OCI-LY7 (cell line): Measurements from ENCODE around the gene SH3PXD2A. TPM values are rescaled to one million over a fixed set of nuclear protein-coding genes. Genes with fewer than 3 reads are reported as not detected.

Experiments
- BruUV-seq: library from RNA; stranded (reverse); fragments of 400-500 nt; replicated peaks from 2 replicates; lab custom pipeline; 2021; lab: Mats Ljungman, UMichigan
- CTCF ChIA-PET: fragments of 300-600 bp; sonication (Branson Sonifier 250); formaldehyde crosslinking; loops from one replicate; lab custom pipeline; 2022; ENCODE audit warnings: antibody characterized with exemption; ENCODE audit not compliant: unreplicated experiment; lab: Charles Lee
- POLR2A ChIA-PET: fragments of 300-600 bp; sonication (Branson Sonifier 250); formaldehyde crosslinking; loops from one replicate; lab custom pipeline; 2022; ENCODE audit warnings: antibody characterized with exemption; lab: Charles Lee
- DNase-seq: peaks from one replicate; pipeline ENCODE4 v3.0.0-alpha.2; 2015; ENCODE audit warnings: low spot score
- H2AFZ ChIP-seq: fragments of 200-600 bp; sonication (generic), shearing (Covaris generic); 2 replicates; pipeline ENCODE4 v1.6.1; 2014; ENCODE audit warnings: mild to moderate bottlenecking, antibody characterized with exemption, low read length, moderate library complexity
- H3K27ac ChIP-seq: fragments of 200-600 bp; sonication (generic); 2 replicates; pipeline ENCODE4 v1.5.1; 2014; ENCODE audit warnings: mixed run types, low read depth, mild to moderate bottlenecking, moderate library complexity, low read length, inconsistent platforms; ENCODE audit not compliant: poor library complexity, severe bottlenecking
- H3K36me3 ChIP-seq: fragments of 200-600 bp; sonication (generic); 2 replicates; pipeline ENCODE4 v1.6.1; 2014; ENCODE audit warnings: mild to moderate bottlenecking, antibody characterized with exemption, low read length, moderate library complexity, mixed read lengths; ENCODE audit not compliant: insufficient read depth
- H3K4me1 ChIP-seq: fragments of 200-600 bp; sonication (generic); 2 replicates; pipeline ENCODE4 v1.5.1; 2014; ENCODE audit warnings: mild to moderate bottlenecking, low read length; ENCODE audit not compliant: insufficient read depth, poor library complexity, severe bottlenecking
- H3K4me2 ChIP-seq: fragments of 200-600 bp; sonication (generic); 2 replicates; pipeline ENCODE4 v1.6.1; 2014; ENCODE audit warnings: mild to moderate bottlenecking, low read length
- H3K4me3 ChIP-seq: fragments of 200-600 bp; sonication (generic); 2 replicates; pipeline ENCODE4 v1.5.1; 2014; ENCODE audit warnings: mild to moderate bottlenecking, low read depth, low read length; ENCODE audit not compliant: poor library complexity, severe bottlenecking
- H3K79me2 ChIP-seq: fragments of 200-600 bp; sonication (generic); 2 replicates; pipeline ENCODE4 v1.6.1; 2016; ENCODE audit warnings: low read depth, mild to moderate bottlenecking, low read length, moderate library complexity, mixed read lengths; ENCODE audit not compliant: insufficient read depth
- H3K9me2 ChIP-seq: fragments of 200-600 bp; sonication (generic); 2 replicates; pipeline ENCODE4 v1.6.1; 2016; ENCODE audit warnings: mild to moderate bottlenecking, low read length, mixed read lengths; ENCODE audit not compliant: insufficient read depth
- H3K9me3 ChIP-seq: fragments of 200-600 bp; sonication (generic); 2 replicates; pipeline ENCODE4 v1.6.1; 2014; ENCODE audit warnings: mild to moderate bottlenecking, mixed run types, low read length, mixed read lengths
- H4K20me1 ChIP-seq: fragments of 200-600 bp; sonication (generic); 2 replicates; pipeline ENCODE4 v1.6.1; 2014; ENCODE audit warnings: mild to moderate bottlenecking, antibody characterized with exemption, low read length, moderate library complexity, mixed read lengths; ENCODE audit not compliant: insufficient read depth
- CTCF ChIP-seq: fragments of 200-600 bp; sonication (generic); conservative IDR thresholded peaks from 2 replicates; pipeline ENCODE4 v1.5.1; 2014; ENCODE audit warnings: mild to moderate bottlenecking, antibody characterized with exemption, low read length, moderate library complexity, mixed read lengths
- EZH2phosphoT487 ChIP-seq: fragments of 200-600 bp; sonication (generic); IDR thresholded peaks from 2 replicates; pipeline ENCODE4 v1.6.1; 2018; ENCODE audit warnings: low read depth, borderline replicate concordance, mild to moderate bottlenecking, mixed run types, antibody characterized with exemption, low read length, moderate library complexity, mixed read lengths
- intact Hi-C: fragments of 100-400 bp; cut with micrococcal nuclease; formaldehyde crosslinking; loops from one replicate; pipeline ENCODE4 v1.10.0; 2022; ENCODE audit not compliant: unreplicated experiment
- total RNA-seq, 2 experiments: library from RNA; depleted of rRNA in 1 of 2; stranded (reverse); fragments of >200 nt in 1 of 2; shearing (Covaris generic) in 1 of 2; gene quantifications; 2 replicates each; pipeline ENCODE4 v1.2.3, GENCODE V29; 2014 to 2022

The SH3PXD2A gene
- total RNA-seq, 2 experiments from 2014 or later: 0.85 to 5.9 TPM

DNA sequence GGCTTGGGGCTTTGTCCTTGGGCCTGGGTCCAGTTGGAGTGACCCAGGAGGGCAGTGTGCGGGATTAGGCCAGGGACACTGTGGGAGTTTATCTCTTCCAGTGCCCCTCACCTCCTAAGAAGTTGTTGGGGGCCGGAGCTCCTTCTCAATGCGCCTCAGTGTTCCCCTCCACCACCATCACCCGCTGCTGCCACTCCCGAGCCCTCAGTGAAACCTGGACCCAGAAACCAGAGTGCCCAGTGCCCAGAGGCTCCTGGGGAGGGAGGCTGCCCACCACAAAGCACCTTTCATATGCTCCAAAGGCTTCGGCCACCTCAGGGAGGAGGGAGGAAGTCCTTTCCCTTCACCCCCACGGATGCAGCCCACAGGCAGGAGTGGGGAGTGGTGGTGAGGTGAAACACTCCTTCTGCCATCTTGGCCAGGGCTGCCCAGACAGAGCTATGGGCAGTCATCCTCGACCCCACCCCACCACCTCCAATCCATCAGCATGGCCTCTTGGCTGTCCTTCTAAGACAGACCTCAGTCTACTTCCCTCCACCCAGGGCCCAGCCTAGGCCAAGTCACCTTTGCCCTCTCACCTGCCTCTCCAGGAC is 99.0 kb downstream of the SH3PXD2A start:
- TF ChIP-seq CTCF: no peak
- TF ChIP-seq EZH2phosphoT487: no peak
- no peak overlapping the region for H3K4me3 ChIP-seq
- POLR2A ChIA-PET: no interaction called here
- no peak overlapping the region for H2AFZ ChIP-seq
- no peaks in the 10 kb centered on the region for H3K9me2 ChIP-seq
- DNase-seq: no peak
- intact Hi-C loops: no loop called here
- no peak overlapping the region for H3K4me2 ChIP-seq
- H4K20me1 ChIP-seq: no peaks in the 10 kb centered on the region
- no peak overlapping the region for H3K27ac ChIP-seq
- H3K4me1 ChIP-seq: peaks cover 13% of the 10 kb centered on the region
- BruUV-seq: no TSS peak
- peaks cover 11% of the 10 kb centered on the region for H3K9me3 ChIP-seq
- H3K36me3 ChIP-seq: no peaks in the 10 kb centered on the region
- no peaks in the 10 kb centered on the region for H3K79me2 ChIP-seq
- CTCF ChIA-PET: no interaction called here

DNA sequence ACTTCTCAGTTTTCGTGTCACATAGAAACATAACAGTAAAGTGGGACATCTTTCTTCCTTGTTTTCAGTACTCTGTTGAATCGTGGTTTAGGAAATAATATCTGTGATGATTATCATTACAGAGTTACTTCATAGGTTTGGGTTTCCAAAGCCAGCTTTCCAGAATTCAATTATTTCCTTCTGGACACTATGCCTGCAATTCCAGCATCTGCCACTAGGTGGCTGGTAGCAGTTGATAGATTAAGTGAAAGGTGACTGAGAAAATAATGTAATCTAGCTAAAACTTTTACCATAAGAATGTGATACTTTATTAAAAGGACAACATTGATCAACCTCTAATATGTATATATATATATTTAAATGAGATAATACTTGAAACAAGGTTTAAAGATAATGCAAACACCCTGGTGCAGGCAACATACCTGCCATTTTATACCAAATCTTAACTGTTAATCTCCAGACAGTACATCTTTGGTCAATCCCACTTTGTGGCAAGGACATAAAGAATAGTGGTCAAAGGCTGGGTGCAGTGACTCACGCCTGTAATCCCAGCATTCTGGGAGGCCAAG is 102.6 kb downstream of the SH3PXD2A start:
- peak; percentile 24 for DNase-seq
- Histone ChIP-seq H3K9me3 (peaks cover 11% of the 10 kb centered on the region), H4K20me1 (no peaks in the 10 kb centered on the region), H3K79me2 (no peaks in the 10 kb centered on the region), H3K27ac (no peak overlapping the region), H3K36me3 (no peaks in the 10 kb centered on the region), H2AFZ (no peak overlapping the region), H3K4me1 (no peaks in the 10 kb centered on the region), H3K4me3 (no peak overlapping the region), H3K4me2 (no peak overlapping the region), H3K9me2 (no peaks in the 10 kb centered on the region)
- BruUV-seq: no TSS peak
- TF ChIP-seq CTCF (peak; percentile 98), EZH2phosphoT487 (no peak)
- POLR2A ChIA-PET: no interaction called here
- intact Hi-C loops: no loop called here
- CTCF ChIA-PET: no interaction called here

- H3K4me2 ChIP-seq: no peak overlapping the region
- DNase-seq: no peak
- no TSS peak for BruUV-seq
- H2AFZ ChIP-seq: no peak overlapping the region
- no peak for TF ChIP-seq EZH2phosphoT487
- no peak for TF ChIP-seq CTCF
- H3K27ac ChIP-seq: no peak overlapping the region
- intact Hi-C loops: no loop called here
- H3K4me3 ChIP-seq: no peak overlapping the region
- no peaks in the 10 kb centered on the region for H3K79me2 ChIP-seq
- H3K9me3 ChIP-seq: peaks cover 11% of the 10 kb centered on the region
- H4K20me1 ChIP-seq: no peaks in the 10 kb centered on the region
- no peaks in the 10 kb centered on the region for H3K36me3 ChIP-seq
- no peaks in the 10 kb centered on the region for H3K9me2 ChIP-seq
- CTCF ChIA-PET: no interaction called here
- no peaks in the 10 kb centered on the region for H3K4me1 ChIP-seq
- POLR2A ChIA-PET: interaction anchor here (0.6 kb wide), 1 partner anchor 15 kb away, joined by 3 read pairs; no protein-coding TSS in a partner anchor
These were observed 103.6 kb downstream of the SH3PXD2A start for GRCh38 chr10:103751667-103752290.
